H1 (cell line): ENCODE measurements around the gene PTPRF. TPM values are rescaled to one million over a fixed set of nuclear protein-coding genes. Genes with fewer than 3 reads are reported as not detected.
A peak's percentile ranks its signal among the peaks of the same experiment; 100 is the strongest.

Experiments used
- CTCF ChIA-PET: fragments of 300-600 bp; sonication (Branson Sonifier 250); formaldehyde crosslinking; loops from one replicate; lab custom pipeline; 2021; ENCODE audit not compliant: partially characterized antibody; lab: Charles Lee
- POLR2A ChIA-PET: fragments of 300-600 bp; sonication (Branson Sonifier 250); formaldehyde crosslinking; loops from one replicate; lab custom pipeline; 2021; ENCODE audit warnings: inconsistent platforms; ENCODE audit not compliant: partially characterized antibody; lab: Charles Lee
- DNase-seq, 2 experiments: peaks; one replicate each; pipeline versions ENCODE4 v3.0.0 to v3.0.0-alpha.2; 2010 to 2022; ENCODE audit warnings: low spot score in 2 of 2, low read depth in 1 of 2, mixed read lengths in 1 of 2
- FAIRE-seq: peaks from 2 replicates; lab custom pipeline; 2011; peaks lifted over from hg19 to GRCh38; lab: Jason Lieb, UNC
- H2AFZ ChIP-seq: 2 replicates; pipeline ENCODE4 v1.8.1; 2012; ENCODE audit warnings: low read length, inconsistent platforms
- H2AK5ac ChIP-seq: 2 replicates; pipeline ENCODE4 v1.6.1; 2013; ENCODE audit warnings: low read depth, low read length
- H2BK120ac ChIP-seq: replicated peaks from 2 replicates; pipeline ENCODE3; 2013; ENCODE audit warnings: low read depth, low read length, inconsistent platforms
- H2BK12ac ChIP-seq: 2 replicates; pipeline ENCODE4 v1.6.1; 2013; ENCODE audit warnings: low read depth, low read length
- H2BK15ac ChIP-seq: 2 replicates; pipeline ENCODE4 v1.6.1; 2013; ENCODE audit warnings: low read length
- H2BK20ac ChIP-seq: 2 replicates; pipeline ENCODE4 v1.6.1; 2013; ENCODE audit warnings: low read length
- H2BK5ac ChIP-seq: 2 replicates; pipeline ENCODE4 v1.6.1; 2013; ENCODE audit warnings: low read depth, low read length
- H3K14ac ChIP-seq: 2 replicates; pipeline ENCODE4 v1.6.1; 2013; ENCODE audit warnings: inconsistent platforms; ENCODE audit not compliant: insufficient read length
- H3K18ac ChIP-seq: 2 replicates; pipeline ENCODE4 v1.6.1; 2013; ENCODE audit warnings: low read length; ENCODE audit errors: extremely low read depth
- H3K23ac ChIP-seq: 2 replicates; pipeline ENCODE4 v1.6.1; 2013; ENCODE audit warnings: inconsistent platforms; ENCODE audit not compliant: insufficient read length
- H3K23me2 ChIP-seq: 2 replicates; pipeline ENCODE4 v1.6.1; 2013; ENCODE audit warnings: low read depth, low read length
- H3K27ac ChIP-seq: 2 replicates; pipeline ENCODE4 v1.6.1; 2011; ENCODE audit warnings: low read depth, low read length, inconsistent platforms
- H3K27me3 ChIP-seq, 4 experiments: replicated peaks in 1 of 4; 1 replicate in 1 of 4; 2 replicates in 3 of 4; pipeline versions ENCODE4 v1.6.1 to v1.8.1; 2011 to 2013; ENCODE audit warnings: low read length in 3 of 4, mild to moderate bottlenecking in 3 of 4, inconsistent platforms in 2 of 4, mixed read lengths in 2 of 4, moderate library complexity in 1 of 4; ENCODE audit not compliant: control insufficient read depth in 3 of 4, insufficient read depth in 3 of 4; ENCODE audit errors: extremely low read depth in 1 of 4
- H3K36me3 ChIP-seq, 4 experiments: 2 replicates each; pipeline versions ENCODE4 v1.6.1 to v1.8.1; 2011 to 2013; ENCODE audit warnings: mild to moderate bottlenecking in 4 of 4, low read length in 3 of 4, moderate library complexity in 2 of 4, control low read depth in 1 of 4, inconsistent platforms in 1 of 4; ENCODE audit not compliant: insufficient read depth in 4 of 4, control insufficient read depth in 2 of 4
- H3K4ac ChIP-seq: replicated peaks from 2 replicates; pipeline ENCODE3; 2013; ENCODE audit warnings: low read length, low read depth, mixed read lengths, inconsistent platforms; ENCODE audit not compliant: insufficient read length
- H3K4me1 ChIP-seq, 4 experiments: replicated peaks in 1 of 4; 1 replicate in 1 of 4; 2 replicates in 3 of 4; pipeline versions ENCODE4 v1.6.1 to v1.8.1; 2011 to 2013; ENCODE audit warnings: low read length in 3 of 4, inconsistent platforms in 2 of 4, mixed read lengths in 1 of 4; ENCODE audit not compliant: insufficient read depth in 4 of 4, control insufficient read depth in 3 of 4
- H3K4me2 ChIP-seq, 2 experiments: 2 replicates each; pipeline versions ENCODE4 v1.6.1 to v1.8.1; 2011 to 2013; ENCODE audit warnings: low read depth in 2 of 2, low read length in 2 of 2, control low read depth in 1 of 2, inconsistent platforms in 1 of 2, mild to moderate bottlenecking in 1 of 2; ENCODE audit not compliant: insufficient read depth in 1 of 2
- H3K4me3 ChIP-seq, 4 experiments: fragments of 200-600, 300-600 bp in 1 of 4; sonication (generic), shearing (Covaris generic), sonication (Bioruptor Twin) in 1 of 4; 2 replicates each; pipeline versions ENCODE4 v1.5.1 to v1.8.1; 2011 to 2016; ENCODE audit warnings: low read length in 4 of 4, low read depth in 3 of 4, control low read depth in 2 of 4, inconsistent platforms in 2 of 4, mild to moderate bottlenecking in 2 of 4, mixed read lengths in 1 of 4, moderate library complexity in 1 of 4; ENCODE audit not compliant: insufficient read depth in 2 of 4; ENCODE audit errors: extremely low read depth in 1 of 4
- H3K56ac ChIP-seq: replicated peaks from 2 replicates; pipeline ENCODE3; 2013; ENCODE audit warnings: low read depth, mild to moderate bottlenecking, mixed read lengths, low read length, inconsistent platforms; ENCODE audit not compliant: insufficient read length
- H3K79me1 ChIP-seq: 2 replicates; pipeline ENCODE4 v1.6.1; 2013; ENCODE audit warnings: low read depth, low read length, control low read depth
- H3K79me2 ChIP-seq, 2 experiments: 2 replicates each; pipeline versions ENCODE4 v1.6.1 to v1.8.1; 2012 to 2013; ENCODE audit warnings: low read length in 2 of 2, mild to moderate bottlenecking in 2 of 2, inconsistent platforms in 1 of 2; ENCODE audit not compliant: insufficient read depth in 2 of 2, control insufficient read depth in 1 of 2
- H3K9ac ChIP-seq, 4 experiments: replicated peaks in 1 of 4; 1 replicate in 1 of 4; 2 replicates in 3 of 4; pipeline versions ENCODE4 v1.6.1 to v1.8.1; 2011 to 2013; ENCODE audit warnings: low read depth in 3 of 4, low read length in 3 of 4, control low read depth in 2 of 4, mild to moderate bottlenecking in 2 of 4, moderate library complexity in 2 of 4, inconsistent platforms in 1 of 4; ENCODE audit errors: extremely low read depth in 1 of 4
- H3K9me3 ChIP-seq, 2 experiments: 2 replicates each; pipeline versions ENCODE4 v1.6.1 to v1.8.1; 2012 to 2013; ENCODE audit warnings: mild to moderate bottlenecking in 2 of 2, moderate library complexity in 2 of 2, control low read depth in 1 of 2, inconsistent platforms in 1 of 2, low read depth in 1 of 2, low read length in 1 of 2, mixed read lengths in 1 of 2; ENCODE audit not compliant: insufficient read depth in 2 of 2
- H4K20me1 ChIP-seq, 2 experiments: replicated peaks in 1 of 2; 2 replicates each; pipeline versions ENCODE3 to v1.8.1; 2011 to 2013; ENCODE audit warnings: inconsistent platforms in 2 of 2, low read length in 2 of 2, mild to moderate bottlenecking in 1 of 2; ENCODE audit not compliant: insufficient read depth in 2 of 2, control insufficient read depth in 1 of 2
- H4K5ac ChIP-seq: 2 replicates; pipeline ENCODE4 v1.6.1; 2013; ENCODE audit warnings: low read length, low read depth, mixed read lengths, inconsistent platforms; ENCODE audit not compliant: insufficient read length
- H4K8ac ChIP-seq: 2 replicates; pipeline ENCODE4 v1.8.0; 2013; ENCODE audit warnings: mild to moderate bottlenecking, moderate library complexity, low read length, inconsistent platforms; ENCODE audit not compliant: insufficient read depth; ENCODE audit errors: extremely low read depth
- H4K91ac ChIP-seq: replicated peaks from 2 replicates; pipeline ENCODE3; 2013; ENCODE audit warnings: low read length, mixed read lengths, inconsistent platforms; ENCODE audit not compliant: insufficient read length
- HDAC6 ChIP-seq: IDR thresholded peaks from one replicate; pipeline ENCODE4 v1.7.1; 2012; ENCODE audit warnings: low read depth, mild to moderate bottlenecking, inconsistent platforms, low read length, moderate library complexity
- MAFK ChIP-seq: IDR thresholded peaks from 2 replicates; pipeline ENCODE4 v1.6.1; 2012; ENCODE audit warnings: low read depth, mild to moderate bottlenecking, improper control_type of control experiment, low read length
- POLR2AphosphoS5 ChIP-seq: IDR thresholded peaks from 2 replicates; pipeline ENCODE4 v1.6.1; 2011; ENCODE audit warnings: low read depth, low read length
- POU5F1 ChIP-seq: IDR thresholded peaks from 2 replicates; pipeline ENCODE4 v1.6.1; 2011; ENCODE audit warnings: low read depth, mild to moderate bottlenecking, low read length, moderate library complexity
- SUZ12 ChIP-seq: fragments of 200-600 bp; sonication (generic); IDR thresholded peaks from 2 replicates; pipeline ENCODE4 v1.6.1; 2012; ENCODE audit warnings: mild to moderate bottlenecking, inconsistent platforms, low read length, moderate library complexity, mixed read lengths
- TAF7 ChIP-seq: optimal IDR thresholded peaks from 2 replicates; pipeline ENCODE3; 2011; ENCODE audit warnings: low read depth, mild to moderate bottlenecking, inconsistent platforms, low read length, moderate library complexity, borderline replicate concordance
- WGBS, 2 experiments: shearing (Covaris generic) in 1 of 2; methylation state at CpG; one replicate each; pipeline versions ENCODE4 v1.1.6 to v1.1.7; 2013 to 2015; ENCODE audit warnings: low lambda C conversion rate in 2 of 2, mixed read lengths in 2 of 2, inconsistent platforms in 1 of 2, low coverage in 1 of 2, missing lambda C conversion rate in 1 of 2; ENCODE audit not compliant: insufficient replicate concordance in 2 of 2, insufficient coverage in 1 of 2, insufficient read length in 1 of 2; ENCODE audit errors: extremely low coverage in 1 of 2, missing lambda C conversion rate in 1 of 2; 5-methylcytosine and 5-hydroxymethylcytosine counted together
- polyA plus RNA-seq, 7 experiments: library from polyadenylated mRNA; depleted of rRNA in 3 of 7; stranded (reverse) in 5 of 7; unstranded in 2 of 7; fragments of >200 nt in 5 of 7; fragments of 200-250 nt in 2 of 7; gene quantifications; 1 replicate in 5 of 7; 2 replicates in 1 of 7; 4 replicates in 1 of 7; pipeline versions ENCODE4 v1.2.1 to v1.2.3, GENCODE V29; 2011 to 2013; ENCODE audit warnings: missing spikeins in 2 of 7, mixed read lengths in 2 of 7
- total RNA-seq: library from RNA; stranded (reverse); fragmentation: NEBNext Ultra II Directional; extraction: Animal tissue kit (Norgen Biotek cat#: 25700); gene quantifications from 2 replicates; pipeline ENCODE4 v1.2.1, GENCODE V29; 2021
- TF ChIP-seq, protein P1 (sequence below), 3 experiments: IDR thresholded peaks; 1 replicate in 2 of 3; 2 replicates in 1 of 3; pipeline versions ENCODE4 v1.5.1 to v1.6.1; 2011; ENCODE audit warnings: low read length in 3 of 3, mild to moderate bottlenecking in 3 of 3, inconsistent platforms in 2 of 3, low read depth in 1 of 3, moderate library complexity in 1 of 3; ENCODE audit not compliant: insufficient read depth in 1 of 3; ENCODE audit errors: control extremely low read depth in 1 of 3

PTPRF gene
- total and polyA plus RNA-seq, 2 of the 8 experiments (the other 6 are each of a cell fraction or from before 2014, with no cell fraction given): 136 to 231 TPM

DNA sequence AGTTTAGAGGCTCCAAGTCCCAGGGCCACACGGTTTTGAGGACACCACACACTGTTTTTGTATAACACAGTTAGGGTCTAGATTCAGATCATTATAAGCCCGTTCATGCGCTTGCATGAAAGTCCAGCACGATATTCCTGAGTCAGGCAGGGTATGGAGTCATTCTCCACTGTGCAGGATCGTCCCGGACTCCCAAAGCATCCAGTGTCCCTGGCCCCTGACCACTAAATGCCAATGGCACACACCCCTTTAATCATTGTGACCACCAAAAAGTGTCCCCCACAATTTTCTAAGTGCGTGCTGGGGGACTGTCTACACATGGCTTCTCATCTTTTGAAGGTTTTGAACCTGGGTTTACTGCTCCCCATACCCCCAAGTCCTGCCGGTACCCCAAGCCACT lies 27.1 kb upstream of the PTPRF start:
- Histone ChIP-seq H2BK15ac (no peak overlapping the region), H3K14ac (no peak overlapping the region), H3K79me2 (no peaks in the 10 kb centered on the region), H2AFZ (no peak overlapping the region), H3K9me3 (peaks cover 0 to 4% of the 10 kb centered on the region in 2 experiments; a peak in 1 of 4 replicates), H3K27ac (no peak overlapping the region), H3K56ac (no peak overlapping the region), H3K23ac (no peak overlapping the region), H3K79me1 (no peaks in the 10 kb centered on the region), H3K9ac (no peak overlapping the region), H2BK20ac (no peak overlapping the region), H3K4me1 (no peaks in the 10 kb centered on the region; a peak in 1 of 7 replicates), H2BK5ac (no peak overlapping the region), H3K4me3 (no peak overlapping the region), H2BK120ac (no peak overlapping the region), H2AK5ac (no peak overlapping the region), H3K4ac (no peak overlapping the region), H3K27me3 (peaks cover 0 to 1% (median 0%) of the 10 kb centered on the region in 4 experiments; a peak in 1 of 7 replicates), H3K4me2 (no peak overlapping the region), H3K36me3 (no peaks in the 10 kb centered on the region; a peak in 1 of 8 replicates), H4K8ac (no peak overlapping the region), H4K5ac (no peak overlapping the region), H3K18ac (no peak overlapping the region), H4K20me1 (no peaks in the 10 kb centered on the region), H4K91ac (no peak overlapping the region), H2BK12ac (0 out of 2 replicates have a peak overlapping the region, but pooled peaks have one; percentile 19), H3K23me2 (no peaks in the 10 kb centered on the region)
- WGBS, 2 experiments: 81% methylated on average over 8 of the region's 8 CpGs; no CpG with 5 or more reads in 1 of the 2 experiments
- no peak for FAIRE-seq
- ChIA-PET CTCF (interaction anchor here (1.2 kb wide), 1 partner anchor 9 kb away, joined by 3 read pairs; no protein-coding TSS in a partner anchor), POLR2A (no interaction called here)
- TF ChIP-seq HDAC6: no peak
- TF ChIP-seq, protein P1, sequence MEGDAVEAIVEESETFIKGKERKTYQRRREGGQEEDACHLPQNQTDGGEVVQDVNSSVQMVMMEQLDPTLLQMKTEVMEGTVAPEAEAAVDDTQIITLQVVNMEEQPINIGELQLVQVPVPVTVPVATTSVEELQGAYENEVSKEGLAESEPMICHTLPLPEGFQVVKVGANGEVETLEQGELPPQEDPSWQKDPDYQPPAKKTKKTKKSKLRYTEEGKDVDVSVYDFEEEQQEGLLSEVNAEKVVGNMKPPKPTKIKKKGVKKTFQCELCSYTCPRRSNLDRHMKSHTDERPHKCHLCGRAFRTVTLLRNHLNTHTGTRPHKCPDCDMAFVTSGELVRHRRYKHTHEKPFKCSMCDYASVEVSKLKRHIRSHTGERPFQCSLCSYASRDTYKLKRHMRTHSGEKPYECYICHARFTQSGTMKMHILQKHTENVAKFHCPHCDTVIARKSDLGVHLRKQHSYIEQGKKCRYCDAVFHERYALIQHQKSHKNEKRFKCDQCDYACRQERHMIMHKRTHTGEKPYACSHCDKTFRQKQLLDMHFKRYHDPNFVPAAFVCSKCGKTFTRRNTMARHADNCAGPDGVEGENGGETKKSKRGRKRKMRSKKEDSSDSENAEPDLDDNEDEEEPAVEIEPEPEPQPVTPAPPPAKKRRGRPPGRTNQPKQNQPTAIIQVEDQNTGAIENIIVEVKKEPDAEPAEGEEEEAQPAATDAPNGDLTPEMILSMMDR (IDR thresholded peaks at IDR 0.05; ENCODE audit: control extremely low read depth in 1 of 3, insufficient read depth in 1 of 3, low read depth in 1 of 3, low read length in 3 of 3): no peak
- no peak for TF ChIP-seq POU5F1
- no peak for TF ChIP-seq POLR2AphosphoS5
- no peak for TF ChIP-seq SUZ12
- TF ChIP-seq TAF7: no peak
- no peak for TF ChIP-seq MAFK
- DNase-seq: no peak
